C4-2B (cell line): ENCODE measurements around the gene LARGE1.
"Not testable (repeated sequence)": the region's sequence is repeated elsewhere in the genome, so short reads cannot be mapped to it uniquely, and the experiment has no call there.

Source experiments
- H3K27ac ChIP-seq: fragments of 450-650 bp; 2 replicates; pipeline ENCODE4 v1.5.1; 2017
- ZFX ChIP-seq: fragments of 450-650 bp; IDR thresholded peaks from 2 replicates; pipeline ENCODE4 v1.6.1; 2017
- TF ChIP-seq, protein P1 (sequence below): fragments of 450-650 bp; conservative IDR thresholded peaks from 2 replicates; pipeline ENCODE4 v1.5.1; 2017; ENCODE audit warnings: mild to moderate bottlenecking

Gene LARGE1

GRCh38 chr22:33467080-33467479, 453.2 kb downstream of the LARGE1 start:
- no peak overlapping the region for H3K27ac ChIP-seq
- TF ChIP-seq ZFX, result no peak
- TF ChIP-seq, protein P1, sequence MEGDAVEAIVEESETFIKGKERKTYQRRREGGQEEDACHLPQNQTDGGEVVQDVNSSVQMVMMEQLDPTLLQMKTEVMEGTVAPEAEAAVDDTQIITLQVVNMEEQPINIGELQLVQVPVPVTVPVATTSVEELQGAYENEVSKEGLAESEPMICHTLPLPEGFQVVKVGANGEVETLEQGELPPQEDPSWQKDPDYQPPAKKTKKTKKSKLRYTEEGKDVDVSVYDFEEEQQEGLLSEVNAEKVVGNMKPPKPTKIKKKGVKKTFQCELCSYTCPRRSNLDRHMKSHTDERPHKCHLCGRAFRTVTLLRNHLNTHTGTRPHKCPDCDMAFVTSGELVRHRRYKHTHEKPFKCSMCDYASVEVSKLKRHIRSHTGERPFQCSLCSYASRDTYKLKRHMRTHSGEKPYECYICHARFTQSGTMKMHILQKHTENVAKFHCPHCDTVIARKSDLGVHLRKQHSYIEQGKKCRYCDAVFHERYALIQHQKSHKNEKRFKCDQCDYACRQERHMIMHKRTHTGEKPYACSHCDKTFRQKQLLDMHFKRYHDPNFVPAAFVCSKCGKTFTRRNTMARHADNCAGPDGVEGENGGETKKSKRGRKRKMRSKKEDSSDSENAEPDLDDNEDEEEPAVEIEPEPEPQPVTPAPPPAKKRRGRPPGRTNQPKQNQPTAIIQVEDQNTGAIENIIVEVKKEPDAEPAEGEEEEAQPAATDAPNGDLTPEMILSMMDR, result no peak

DNA sequence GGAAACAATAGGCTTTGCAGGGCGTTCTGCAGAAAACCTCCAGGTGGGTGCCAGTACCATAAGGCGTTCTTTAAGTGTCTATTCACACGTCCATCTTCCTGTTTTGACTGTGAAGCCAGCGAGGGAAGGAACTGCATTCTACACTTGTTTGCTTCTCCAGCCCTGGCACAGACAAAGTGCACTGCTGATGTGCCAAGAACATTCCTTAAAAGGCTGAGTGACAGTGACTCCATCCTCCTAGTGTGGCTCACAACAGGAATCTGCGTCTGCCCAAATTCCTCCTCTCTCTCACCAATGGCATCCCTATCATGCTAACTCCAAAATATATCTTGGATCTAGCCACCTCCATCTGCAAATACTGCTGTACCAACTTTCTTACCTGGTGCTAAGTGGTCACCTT, 454.7 kb downstream of the LARGE1 start:
- TF ChIP-seq ZFX, result no peak
- no peak overlapping the region for H3K27ac ChIP-seq

GRCh38 chr22:33464698-33465097, 455.6 kb downstream of the LARGE1 start:
- TF ChIP-seq, protein P1, result no peak
- no peak for TF ChIP-seq ZFX
- H3K27ac ChIP-seq, result no peak overlapping the region

DNA sequence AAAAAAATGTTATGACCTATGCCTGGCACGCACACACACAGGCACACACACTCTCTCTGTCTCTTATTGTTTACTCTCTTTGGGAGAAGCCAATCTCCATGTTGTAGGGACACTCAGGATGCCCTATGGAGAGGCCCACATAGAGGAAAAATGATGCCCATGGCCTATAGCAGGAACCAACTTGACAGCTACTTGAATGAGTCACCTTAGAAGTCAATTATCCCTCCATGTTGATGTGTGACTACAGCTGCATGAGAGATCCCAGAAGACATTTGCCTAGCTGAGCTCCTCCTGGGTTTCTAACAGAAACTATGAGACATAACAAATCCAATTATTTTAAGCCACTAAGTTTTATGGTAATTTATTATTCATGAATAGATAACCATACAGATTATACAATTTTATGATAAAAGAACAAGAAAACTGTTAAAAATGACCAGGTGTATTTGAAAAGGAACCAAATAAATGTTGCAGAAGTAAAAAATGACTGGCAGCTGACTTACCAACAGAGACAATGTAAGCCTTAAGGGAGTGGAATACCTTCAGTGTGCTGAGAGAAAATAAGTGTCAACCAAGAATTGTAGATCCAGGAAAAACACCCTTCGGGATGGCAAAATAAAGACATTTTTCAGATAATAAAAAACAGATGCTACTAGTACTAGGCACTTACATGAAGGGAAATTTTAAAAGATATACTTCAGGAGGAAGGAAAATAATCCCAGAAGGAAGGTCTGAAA, 458.4 kb downstream of the LARGE1 start:
- H3K27ac ChIP-seq, result no peak overlapping the region
- TF ChIP-seq, protein P1, result no peak
- no peak for TF ChIP-seq ZFX

- H3K27ac ChIP-seq, result not testable (repeated sequence)
Observed at GRCh38 chr22:33461245-33461644, 459.0 kb downstream of the LARGE1 start.

- H3K27ac ChIP-seq, result no peak overlapping the region
- no peak for TF ChIP-seq ZFX
- TF ChIP-seq, protein P1, result no peak
Observed at GRCh38 chr22:33459137-33459536, 461.1 kb downstream of the LARGE1 start.

- H3K27ac ChIP-seq, result no peak overlapping the region
- TF ChIP-seq, protein P1, result no peak
Observed at GRCh38 chr22:33456511-33456910, 463.8 kb downstream of the LARGE1 start.

DNA sequence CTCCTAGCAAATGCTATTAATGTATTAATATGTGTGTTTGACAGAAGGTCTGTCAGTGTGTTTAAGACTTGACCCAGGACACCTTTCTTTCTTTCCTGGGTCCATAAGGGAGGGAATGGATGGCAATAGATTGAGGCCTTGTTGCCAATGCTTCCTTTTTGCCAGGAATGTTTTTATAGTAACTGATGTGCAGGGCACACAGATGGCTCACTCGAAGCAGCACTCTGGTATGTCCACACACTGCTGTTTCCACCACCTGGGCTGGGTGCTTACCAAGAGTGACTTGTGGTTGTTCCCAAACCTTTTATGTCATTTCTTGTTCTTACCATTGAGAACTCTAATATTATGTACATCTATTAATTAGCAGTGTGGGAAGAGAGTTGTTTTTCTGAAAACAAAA, 465.2 kb downstream of the LARGE1 start:
- no peak for TF ChIP-seq ZFX
- no peak overlapping the region for H3K27ac ChIP-seq

- no peak for TF ChIP-seq ZFX
- TF ChIP-seq, protein P1, result no peak
- no peak overlapping the region for H3K27ac ChIP-seq
Observed at GRCh38 chr22:33451866-33452469, 468.3 kb downstream of the LARGE1 start.
